GM12892 (cell line): ENCODE measurements around the gene HEXB.

Experiments
- POLR2A ChIP-seq: IDR thresholded peaks from 2 replicates; pipeline ENCODE4 v1.6.1; 2011; ENCODE audit warnings: low read depth, low read length, control low read depth
- POLR2AphosphoS5 ChIP-seq: IDR thresholded peaks from 2 replicates; pipeline ENCODE4 v1.6.1; 2011; ENCODE audit warnings: low read depth, low read length, control low read depth

GRCh38 chr5:74641735-74642542 is 43.1 kb upstream of the HEXB start:
- no peak for TF ChIP-seq POLR2AphosphoS5
- no peak for TF ChIP-seq POLR2A
